Measurements from ENCODE around the gene NRARP. TPM values are rescaled to one million over a fixed set of nuclear protein-coding genes. Genes with fewer than 3 reads are reported as not detected.

Gene NRARP
- polyA plus RNA-seq, 4 donors: 5.7 to 8.5 (median 8.2) TPM

GRCh38 chr9:137301081-137301947 lies 757 bp downstream of the NRARP start:
- no peak for DNase-seq (ENCODE audit: low read depth in 4 of 4, low spot score in 2 of 4)

DNA sequence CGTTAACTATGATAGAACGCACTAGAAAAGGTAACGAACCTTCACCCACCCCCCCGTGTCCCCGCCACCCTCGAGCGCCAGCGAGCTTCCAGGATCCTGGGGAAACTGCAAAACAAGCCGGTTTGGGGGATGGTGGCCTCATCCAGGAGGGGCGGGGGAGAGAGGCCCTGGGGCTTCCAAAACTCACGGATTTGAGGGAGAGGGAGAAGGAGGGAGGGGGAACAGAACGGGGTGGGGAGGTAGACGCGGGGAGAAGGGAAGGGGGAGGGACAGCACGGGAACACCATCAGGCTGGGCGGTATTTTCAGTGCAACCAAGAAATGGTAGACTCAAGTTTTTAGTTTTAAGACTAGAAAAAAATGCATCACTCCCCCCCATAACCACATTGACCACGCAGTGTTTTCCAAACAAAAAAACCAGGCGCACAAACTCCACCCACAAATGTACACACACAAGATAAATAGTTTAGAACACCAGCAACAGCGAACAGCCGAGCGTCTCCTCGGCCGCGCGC lies 1.4 kb downstream of the NRARP start:
- no peak for DNase-seq (ENCODE audit: low read depth in 4 of 4, low spot score in 2 of 4)

GRCh38 chr9:137299938-137300337 lies 2.1 kb downstream of the NRARP start:
- DNase-seq (ENCODE audit: low read depth in 4 of 4, low spot score in 2 of 4): no peak

DNA sequence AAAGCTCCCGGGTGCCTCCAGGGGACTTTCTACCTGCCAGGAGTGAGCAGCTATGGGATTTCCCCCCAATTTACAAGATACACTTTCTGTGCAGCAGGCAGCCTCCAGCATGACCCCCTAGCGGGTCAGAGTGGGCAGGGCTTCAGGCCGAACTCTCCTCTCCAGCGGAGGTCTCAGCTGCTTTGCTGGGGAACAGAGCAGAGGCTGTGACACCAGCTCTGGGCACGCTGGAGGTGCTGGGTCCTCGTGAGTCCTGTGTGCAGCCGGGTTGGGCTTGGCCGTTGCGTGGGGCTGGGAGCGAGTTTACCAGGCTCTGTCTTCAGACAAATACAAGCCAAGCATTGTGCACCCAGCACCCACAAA lies 2.9 kb downstream of the NRARP start:
- no peak for DNase-seq (ENCODE audit: low read depth in 4 of 4, low spot score in 2 of 4)

- no peak for DNase-seq (ENCODE audit: low read depth in 4 of 4, low spot score in 2 of 4)
Observed at GRCh38 chr9:137298401-137299202, 3.5 kb downstream of the NRARP start.

GRCh38 chr9:137297966-137298365 lies 4.1 kb downstream of the NRARP start:
- no peak for DNase-seq (ENCODE audit: low read depth in 4 of 4, low spot score in 2 of 4)

DNA sequence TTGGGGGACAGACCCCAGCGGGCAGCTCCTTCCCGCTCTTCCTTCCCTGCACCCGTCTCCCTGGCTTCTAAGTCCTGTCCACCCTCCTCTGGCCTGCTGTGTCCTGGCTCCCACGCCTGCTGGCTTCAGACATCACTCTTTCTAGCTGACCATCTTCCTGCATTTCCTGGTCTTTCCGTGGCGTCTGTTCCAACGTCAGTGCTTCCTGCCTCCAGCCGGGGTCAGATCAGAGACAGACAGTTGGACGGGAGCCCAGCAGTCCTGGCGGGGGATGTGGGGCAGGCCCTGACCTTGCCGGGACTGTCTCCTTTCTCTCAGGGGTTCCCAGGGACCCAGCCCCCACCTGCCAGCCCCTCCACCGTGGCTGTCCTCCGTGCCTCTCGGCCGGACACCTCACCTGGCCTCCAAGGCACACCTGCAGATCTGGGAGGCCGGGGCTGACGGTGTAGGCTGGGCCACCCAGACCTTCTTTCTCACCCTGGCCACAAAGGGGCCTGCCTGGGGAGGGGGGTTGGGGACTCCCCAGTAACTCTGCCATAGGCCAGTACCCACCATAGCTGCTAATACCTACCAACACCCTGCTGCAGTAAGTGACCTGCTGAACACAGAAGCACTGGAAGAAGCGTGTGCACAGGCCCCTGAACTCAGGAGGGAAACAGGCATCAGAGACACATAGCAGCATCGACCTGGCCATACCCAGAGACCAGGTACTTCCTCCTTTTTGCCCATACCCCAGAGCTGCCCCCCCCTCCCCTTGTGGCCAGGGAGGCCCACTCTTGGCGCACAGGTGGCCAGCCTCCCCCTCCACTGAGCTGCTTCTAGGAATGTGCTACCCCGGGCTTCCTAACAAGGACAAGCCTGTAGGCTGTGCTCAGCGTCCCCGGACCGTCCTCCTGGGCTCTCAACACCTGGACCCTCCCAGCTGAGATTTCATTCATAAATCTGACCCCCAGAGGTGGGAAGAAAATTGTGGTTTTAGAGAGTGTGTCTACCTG lies 5.1 kb downstream of the NRARP start:
- DNase-seq (ENCODE audit: low read depth in 4 of 4, low spot score in 2 of 4): no peak

DNA sequence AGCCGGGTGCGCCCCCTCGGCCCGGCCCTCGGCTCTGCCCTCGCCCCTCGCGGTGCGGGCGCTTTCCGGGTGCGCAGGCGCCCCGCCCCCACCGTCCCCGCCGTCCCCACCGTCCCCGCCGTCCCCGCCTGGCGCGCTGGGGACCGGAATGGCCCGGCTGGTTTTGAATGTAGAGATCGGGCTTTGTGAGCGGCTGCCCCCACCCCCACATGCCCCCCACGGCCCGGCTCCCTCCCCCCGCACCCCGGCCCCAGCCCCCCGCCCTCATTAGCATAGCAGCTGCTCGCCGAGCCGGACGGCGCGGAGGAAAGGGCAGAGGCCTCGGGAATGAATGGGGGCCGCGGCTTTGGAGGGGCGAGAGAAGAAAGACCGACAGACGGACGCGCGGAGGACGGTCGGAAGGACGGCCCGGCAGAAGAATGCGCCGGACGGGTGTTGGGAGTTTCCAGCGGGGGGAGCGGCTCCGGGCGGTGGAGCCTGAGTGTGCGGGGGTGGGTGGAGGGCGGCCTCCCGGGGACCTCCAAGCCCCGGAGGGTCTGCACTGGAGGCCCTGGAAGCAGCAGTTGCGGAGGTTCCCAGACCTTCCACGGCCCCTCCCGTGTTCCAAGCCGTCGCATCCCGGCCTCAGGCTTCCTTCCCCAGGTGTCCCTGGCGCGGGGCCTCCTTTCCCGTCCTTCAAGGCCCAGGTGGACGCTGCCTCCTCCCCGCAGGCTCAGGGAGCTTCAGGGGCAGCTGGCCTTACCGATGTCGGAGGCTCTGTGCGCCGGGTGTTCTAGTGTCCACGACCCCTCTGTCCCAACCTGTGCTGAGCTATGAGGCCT lies 6.0 kb downstream of the NRARP start:
- DNase-seq (ENCODE audit: low read depth in 4 of 4, low spot score in 2 of 4): no peak

DNA sequence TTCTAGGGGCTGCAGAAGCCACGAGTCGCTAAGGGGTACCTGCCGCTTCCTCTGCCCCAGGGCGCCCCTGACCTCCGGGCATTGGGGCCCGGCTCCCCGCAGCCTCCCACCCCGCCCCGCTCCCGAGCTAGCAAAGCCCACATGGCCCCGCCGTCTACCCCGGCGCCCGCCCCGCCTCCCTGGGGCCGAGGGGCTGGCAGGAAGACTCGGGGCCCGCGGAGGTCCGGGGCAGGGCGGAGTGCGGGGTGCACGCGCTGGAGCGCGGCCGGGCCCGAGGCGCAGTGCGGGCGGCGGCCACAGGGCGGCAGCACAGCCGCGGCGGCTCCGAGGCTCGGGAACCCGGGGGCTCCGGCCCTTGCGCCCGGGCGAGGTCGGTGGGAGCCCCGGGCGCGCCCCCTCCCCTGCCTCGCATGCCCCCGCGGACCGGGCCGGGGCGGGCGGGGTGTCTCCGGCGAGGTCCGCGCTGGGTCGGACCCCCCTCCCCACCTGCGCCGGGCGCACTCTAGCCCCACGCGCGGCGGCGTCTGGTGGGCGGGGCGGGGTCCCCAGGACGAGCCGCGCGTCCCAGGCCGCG lies 6.7 kb downstream of the NRARP start:
- no peak for DNase-seq (ENCODE audit: low read depth in 4 of 4, low spot score in 2 of 4)

- no peak for DNase-seq (ENCODE audit: low read depth in 4 of 4, low spot score in 2 of 4)
Observed at GRCh38 chr9:137294681-137295237, 7.3 kb downstream of the NRARP start.

DNA sequence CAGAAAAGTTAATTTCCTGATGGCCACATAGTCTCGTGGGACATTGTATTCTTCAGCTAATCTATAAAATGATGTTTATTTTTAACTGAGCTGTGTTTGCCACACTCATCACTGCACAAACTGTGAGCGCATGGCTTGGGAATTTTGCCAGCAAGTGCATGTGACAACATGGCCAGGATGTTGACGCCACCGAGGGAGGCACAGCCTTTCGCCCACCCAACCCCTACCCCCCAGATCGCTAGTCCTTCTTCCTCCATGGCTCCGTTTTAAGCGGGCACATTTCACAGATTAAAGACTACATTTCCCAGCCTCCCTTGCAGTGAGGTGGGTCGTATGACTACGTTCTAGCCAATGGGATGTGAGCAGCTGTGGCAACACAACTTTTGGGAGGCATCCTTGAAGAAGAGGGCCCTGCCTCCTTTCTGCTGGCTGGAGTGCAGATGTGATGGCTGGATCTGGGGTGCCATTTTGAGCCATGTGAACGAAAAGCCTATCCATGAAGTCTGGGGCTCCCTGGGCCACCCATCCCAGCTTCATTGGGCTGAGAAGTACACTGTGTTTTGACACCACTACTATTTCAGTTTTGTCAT lies 7.9 kb downstream of the NRARP start:
- DNase-seq (ENCODE audit: low read depth in 4 of 4, low spot score in 2 of 4): no peak

DNA sequence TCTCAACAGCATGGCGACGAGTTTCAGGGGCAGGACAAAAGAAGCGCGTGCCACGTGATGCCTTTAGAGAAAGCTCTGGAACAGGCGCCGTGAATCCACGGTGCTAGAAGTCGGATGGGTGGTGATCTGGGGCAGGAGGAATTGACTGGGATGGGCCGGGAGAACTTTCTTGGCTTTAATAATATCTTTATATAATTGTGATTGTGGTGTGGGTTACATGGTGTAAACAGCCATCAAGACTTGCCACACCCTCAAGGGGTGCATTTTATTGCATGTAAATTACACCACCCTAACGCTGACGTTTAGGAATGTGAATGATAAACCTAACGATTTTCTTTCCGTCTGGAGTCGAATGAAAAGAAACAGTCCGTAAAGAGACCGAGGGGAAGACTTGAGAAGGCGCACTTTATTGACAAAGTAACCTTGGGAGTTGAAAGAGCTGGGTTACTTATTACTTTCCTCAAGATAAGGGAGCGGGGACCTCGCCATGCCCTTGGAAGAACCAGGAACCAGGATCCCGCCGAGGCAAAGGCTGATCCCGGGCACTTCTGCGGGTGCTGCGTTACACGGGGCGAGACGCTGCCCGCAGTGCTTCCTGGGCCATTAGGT lies 8.5 kb downstream of the NRARP start:
- no peak for DNase-seq (ENCODE audit: low read depth in 4 of 4, low spot score in 2 of 4)

GRCh38 chr9:137293094-137293481 lies 9.0 kb downstream of the NRARP start:
- DNase-seq (ENCODE audit: low read depth in 4 of 4, low spot score in 2 of 4): no peak

- DNase-seq (ENCODE audit: low read depth in 4 of 4, low spot score in 2 of 4): no peak
Observed at GRCh38 chr9:137286975-137287383, 15.1 kb downstream of the NRARP start.

- DNase-seq (ENCODE audit: low read depth in 4 of 4, low spot score in 2 of 4): no peak
Observed at GRCh38 chr9:137281345-137282116, 20.5 kb downstream of the NRARP start.

GRCh38 chr9:137280474-137281344 lies 21.4 kb downstream of the NRARP start:
- DNase-seq (ENCODE audit: low read depth in 4 of 4, low spot score in 2 of 4): no peak
